GM23338 (cell line): ENCODE results near the gene CCDC61.

Experiments used
- CREB1 ChIP-seq: fragments of 250-450 bp; sonication (Bioruptor Pico); IDR thresholded peaks from 2 replicates; pipeline ENCODE4 v1.5.0; 2020; ENCODE audit warnings: low read depth, mild to moderate bottlenecking, moderate library complexity
- CTCF ChIP-seq, 2 experiments: fragments of 200-600 bp in 1 of 2; sonication (generic) in 1 of 2; conservative IDR thresholded peaks; 2 replicates each; pipeline versions ENCODE4 v1.5.1 to v1.6.1; 2016 to 2017; ENCODE audit warnings: antibody characterized with exemption in 2 of 2, low read depth in 2 of 2, mild to moderate bottlenecking in 2 of 2, moderate library complexity in 1 of 2
- EZH2 ChIP-seq: fragments of 200-600 bp; sonication (generic); IDR thresholded peaks from one replicate; pipeline ENCODE4 v1.8.0; 2017; ENCODE audit warnings: antibody characterized with exemption, mild to moderate bottlenecking, low read depth; ENCODE audit not compliant: unreplicated experiment
- EZH2phosphoT487 ChIP-seq: fragments of 200-600 bp; sonication (generic); IDR thresholded peaks from one replicate; pipeline ENCODE4 v1.8.1; 2018; ENCODE audit warnings: antibody characterized with exemption; ENCODE audit not compliant: unreplicated experiment
- JUNB ChIP-seq: IDR thresholded peaks from one replicate; pipeline ENCODE4 v1.6.1; 2016; ENCODE audit warnings: antibody characterized with exemption; ENCODE audit not compliant: unreplicated experiment
- NANOG ChIP-seq: IDR thresholded peaks from 2 replicates; pipeline ENCODE4 v1.6.1; 2016; ENCODE audit warnings: antibody characterized with exemption, borderline replicate concordance
- POLR2AphosphoS5 ChIP-seq: IDR thresholded peaks from 2 replicates; pipeline ENCODE4 v1.6.1; 2016; ENCODE audit warnings: antibody characterized with exemption, low read depth
- STAT1 ChIP-seq: IDR thresholded peaks from one replicate; pipeline ENCODE4 v1.6.1; 2016; ENCODE audit warnings: antibody characterized with exemption; ENCODE audit not compliant: unreplicated experiment
- ZNF114 ChIP-seq: fragments of 250-450 bp; sonication (Bioruptor Pico); IDR thresholded peaks from 2 replicates; pipeline ENCODE4 v1.5.0; 2020; ENCODE audit warnings: mild to moderate bottlenecking, moderate library complexity
- ZNF331 ChIP-seq: fragments of 250-450 bp; sonication (Bioruptor Pico); IDR thresholded peaks from 2 replicates; pipeline ENCODE4 v1.5.0; 2020; ENCODE audit warnings: low read depth, mild to moderate bottlenecking, moderate library complexity
- TF ChIP-seq, protein P1 (sequence below): IDR thresholded peaks from one replicate; pipeline ENCODE4 v1.6.1; 2018; ENCODE audit warnings: antibody characterized with exemption; ENCODE audit not compliant: unreplicated experiment
- TF ChIP-seq, protein P2 (sequence below): IDR thresholded peaks from 2 replicates; pipeline ENCODE4 v1.6.1; 2016; ENCODE audit warnings: antibody characterized with exemption

DNA sequence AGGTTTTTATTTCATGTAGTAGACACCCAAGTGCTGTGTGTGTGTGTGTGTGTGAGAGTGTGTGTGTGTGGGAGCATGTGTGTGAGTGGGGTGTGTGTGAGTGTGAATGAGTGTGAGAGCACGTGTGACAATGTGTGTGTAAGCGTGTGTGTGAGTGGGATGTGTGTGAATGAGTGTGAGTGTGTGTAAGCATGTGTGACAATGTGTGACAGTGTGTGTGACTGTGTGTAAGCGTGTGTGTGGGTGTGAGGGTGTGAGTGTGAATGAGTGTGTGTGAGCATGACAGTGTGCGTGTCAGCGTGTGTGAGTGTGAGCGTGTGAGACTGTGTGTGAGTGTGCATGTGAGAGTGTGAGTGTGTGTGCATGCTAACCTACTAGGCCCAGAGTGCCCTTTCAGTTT, 36.9 kb upstream of the CCDC61 start:
- TF ChIP-seq CTCF (conservative IDR thresholded peaks at IDR 0.05; ENCODE audit: low read depth in 2 of 2) (no peak), EZH2 (no peak), ZNF114 (no peak), POLR2AphosphoS5 (no peak), EZH2phosphoT487 (no peak), CREB1 (CRISPR knock-in tag) (no peak), STAT1 (no peak), JUNB (no peak), ZNF331 (no peak), NANOG (no peak)
- TF ChIP-seq, protein P1, sequence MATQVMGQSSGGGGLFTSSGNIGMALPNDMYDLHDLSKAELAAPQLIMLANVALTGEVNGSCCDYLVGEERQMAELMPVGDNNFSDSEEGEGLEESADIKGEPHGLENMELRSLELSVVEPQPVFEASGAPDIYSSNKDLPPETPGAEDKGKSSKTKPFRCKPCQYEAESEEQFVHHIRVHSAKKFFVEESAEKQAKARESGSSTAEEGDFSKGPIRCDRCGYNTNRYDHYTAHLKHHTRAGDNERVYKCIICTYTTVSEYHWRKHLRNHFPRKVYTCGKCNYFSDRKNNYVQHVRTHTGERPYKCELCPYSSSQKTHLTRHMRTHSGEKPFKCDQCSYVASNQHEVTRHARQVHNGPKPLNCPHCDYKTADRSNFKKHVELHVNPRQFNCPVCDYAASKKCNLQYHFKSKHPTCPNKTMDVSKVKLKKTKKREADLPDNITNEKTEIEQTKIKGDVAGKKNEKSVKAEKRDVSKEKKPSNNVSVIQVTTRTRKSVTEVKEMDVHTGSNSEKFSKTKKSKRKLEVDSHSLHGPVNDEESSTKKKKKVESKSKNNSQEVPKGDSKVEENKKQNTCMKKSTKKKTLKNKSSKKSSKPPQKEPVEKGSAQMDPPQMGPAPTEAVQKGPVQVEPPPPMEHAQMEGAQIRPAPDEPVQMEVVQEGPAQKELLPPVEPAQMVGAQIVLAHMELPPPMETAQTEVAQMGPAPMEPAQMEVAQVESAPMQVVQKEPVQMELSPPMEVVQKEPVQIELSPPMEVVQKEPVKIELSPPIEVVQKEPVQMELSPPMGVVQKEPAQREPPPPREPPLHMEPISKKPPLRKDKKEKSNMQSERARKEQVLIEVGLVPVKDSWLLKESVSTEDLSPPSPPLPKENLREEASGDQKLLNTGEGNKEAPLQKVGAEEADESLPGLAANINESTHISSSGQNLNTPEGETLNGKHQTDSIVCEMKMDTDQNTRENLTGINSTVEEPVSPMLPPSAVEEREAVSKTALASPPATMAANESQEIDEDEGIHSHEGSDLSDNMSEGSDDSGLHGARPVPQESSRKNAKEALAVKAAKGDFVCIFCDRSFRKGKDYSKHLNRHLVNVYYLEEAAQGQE: no peak
- TF ChIP-seq, protein P2, sequence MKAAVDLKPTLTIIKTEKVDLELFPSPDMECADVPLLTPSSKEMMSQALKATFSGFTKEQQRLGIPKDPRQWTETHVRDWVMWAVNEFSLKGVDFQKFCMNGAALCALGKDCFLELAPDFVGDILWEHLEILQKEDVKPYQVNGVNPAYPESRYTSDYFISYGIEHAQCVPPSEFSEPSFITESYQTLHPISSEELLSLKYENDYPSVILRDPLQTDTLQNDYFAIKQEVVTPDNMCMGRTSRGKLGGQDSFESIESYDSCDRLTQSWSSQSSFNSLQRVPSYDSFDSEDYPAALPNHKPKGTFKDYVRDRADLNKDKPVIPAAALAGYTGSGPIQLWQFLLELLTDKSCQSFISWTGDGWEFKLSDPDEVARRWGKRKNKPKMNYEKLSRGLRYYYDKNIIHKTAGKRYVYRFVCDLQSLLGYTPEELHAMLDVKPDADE: no peak
